Measurements from ENCODE around the gene RPS5. TPM values are rescaled to one million over a fixed set of nuclear protein-coding genes. Genes with fewer than 3 reads are reported as not detected.

RPS5 gene
- total RNA-seq, 1 donor from 2014 or later: 1,209 TPM

DNA sequence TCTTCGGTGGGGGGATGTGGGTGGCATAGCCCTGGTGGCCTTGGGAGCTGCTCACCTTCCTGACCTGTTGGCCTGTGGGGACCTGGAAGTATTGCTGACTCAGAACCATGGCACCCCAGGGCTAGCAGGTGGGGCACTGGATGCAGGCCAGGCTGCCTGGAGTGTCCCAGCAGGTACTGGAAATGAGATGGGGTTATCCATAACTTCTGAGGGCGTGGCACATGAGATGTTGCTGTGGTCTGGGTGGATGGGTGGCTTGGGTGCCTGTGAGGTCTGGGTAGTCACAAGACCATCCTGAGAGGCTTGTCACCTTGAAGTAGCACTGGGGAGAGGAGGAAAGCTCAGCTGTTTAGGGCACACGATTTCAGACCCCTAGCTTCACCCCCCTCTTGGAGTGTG is 7.8 kb downstream of the RPS5 start:
- H3K9me3 Mint-ChIP-seq: no peaks in the 10 kb centered on the region
- TF ChIP-seq, protein P1, sequence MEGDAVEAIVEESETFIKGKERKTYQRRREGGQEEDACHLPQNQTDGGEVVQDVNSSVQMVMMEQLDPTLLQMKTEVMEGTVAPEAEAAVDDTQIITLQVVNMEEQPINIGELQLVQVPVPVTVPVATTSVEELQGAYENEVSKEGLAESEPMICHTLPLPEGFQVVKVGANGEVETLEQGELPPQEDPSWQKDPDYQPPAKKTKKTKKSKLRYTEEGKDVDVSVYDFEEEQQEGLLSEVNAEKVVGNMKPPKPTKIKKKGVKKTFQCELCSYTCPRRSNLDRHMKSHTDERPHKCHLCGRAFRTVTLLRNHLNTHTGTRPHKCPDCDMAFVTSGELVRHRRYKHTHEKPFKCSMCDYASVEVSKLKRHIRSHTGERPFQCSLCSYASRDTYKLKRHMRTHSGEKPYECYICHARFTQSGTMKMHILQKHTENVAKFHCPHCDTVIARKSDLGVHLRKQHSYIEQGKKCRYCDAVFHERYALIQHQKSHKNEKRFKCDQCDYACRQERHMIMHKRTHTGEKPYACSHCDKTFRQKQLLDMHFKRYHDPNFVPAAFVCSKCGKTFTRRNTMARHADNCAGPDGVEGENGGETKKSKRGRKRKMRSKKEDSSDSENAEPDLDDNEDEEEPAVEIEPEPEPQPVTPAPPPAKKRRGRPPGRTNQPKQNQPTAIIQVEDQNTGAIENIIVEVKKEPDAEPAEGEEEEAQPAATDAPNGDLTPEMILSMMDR (conservative IDR thresholded peaks at IDR 0.05): no peak

GRCh38 chr19:58395220-58395978 is 8.3 kb downstream of the RPS5 start, which contains the start of gene RNF225:
Gene RNF225, plus strand, starts transcription at chr19:58395656. Its CDS starts 434 bp downstream, at chr19:58396090.
- H3K27me3 Mint-ChIP-seq (ENCODE audit: low read depth): peaks cover 23% of the 10 kb centered on the region
- no peaks in the 10 kb centered on the region for H3K9me3 Mint-ChIP-seq
- no peak within 1 kb of the TSS for H3K27ac Mint-ChIP-seq (ENCODE audit: unreplicated experiment)
- peak within 1 kb of the TSS; percentile 74 for H3K4me3 Mint-ChIP-seq
- peaks cover 19% of the 10 kb centered on the region for H3K4me1 Mint-ChIP-seq
- H3K36me3 Mint-ChIP-seq (ENCODE audit: low read depth): peaks cover 17% of the 10 kb centered on the region
- TF ChIP-seq, protein P1 (conservative IDR thresholded peaks at IDR 0.05): no peak
- no peak for DNase-seq (ENCODE audit: low read depth, low spot score)

More for the DNA sequence above, 7.8 kb downstream of the RPS5 start:
- H3K27ac Mint-ChIP-seq (ENCODE audit: unreplicated experiment): no peak overlapping the region
- peaks cover 23% of the 10 kb centered on the region for H3K27me3 Mint-ChIP-seq (ENCODE audit: low read depth)
- DNase-seq (ENCODE audit: low read depth, low spot score): no peak
- H3K4me1 Mint-ChIP-seq: peaks cover 15% of the 10 kb centered on the region
- H3K4me3 Mint-ChIP-seq: peak overlapping the region; percentile 71
- peaks cover 17% of the 10 kb centered on the region for H3K36me3 Mint-ChIP-seq (ENCODE audit: low read depth)

GRCh38 chr19:58395979-58396627 is 9.0 kb downstream of the RPS5 start:
- Mint-ChIP-seq H3K4me1 (peaks cover 22% of the 10 kb centered on the region), H3K4me3 (peak overlapping the region; percentile 74), H3K27ac (ENCODE audit: unreplicated experiment) (no peak overlapping the region), H3K9me3 (no peaks in the 10 kb centered on the region), H3K27me3 (ENCODE audit: low read depth) (peaks cover 25% of the 10 kb centered on the region), H3K36me3 (ENCODE audit: low read depth) (peaks cover 14% of the 10 kb centered on the region)
- no peak for DNase-seq (ENCODE audit: low read depth, low spot score)
- TF ChIP-seq, protein P1 (conservative IDR thresholded peaks at IDR 0.05): no peak

- peak overlapping the region; percentile 81 for H3K4me3 Mint-ChIP-seq
- TF ChIP-seq, protein P1 (conservative IDR thresholded peaks at IDR 0.05): no peak
- DNase-seq (ENCODE audit: low read depth, low spot score): no peak
- H3K9me3 Mint-ChIP-seq: no peaks in the 10 kb centered on the region
- peaks cover 27% of the 10 kb centered on the region for H3K27me3 Mint-ChIP-seq (ENCODE audit: low read depth)
- no peak overlapping the region for H3K27ac Mint-ChIP-seq (ENCODE audit: unreplicated experiment)
- H3K36me3 Mint-ChIP-seq (ENCODE audit: low read depth): peaks cover 16% of the 10 kb centered on the region
- H3K4me1 Mint-ChIP-seq: peaks cover 26% of the 10 kb centered on the region
Observed at GRCh38 chr19:58396691-58397532, 9.8 kb downstream of the RPS5 start.

GRCh38 chr19:58397533-58398037 is 10.5 kb downstream of the RPS5 start:
- Mint-ChIP-seq H3K36me3 (ENCODE audit: low read depth) (peaks cover 16% of the 10 kb centered on the region), H3K9me3 (no peaks in the 10 kb centered on the region), H3K27me3 (ENCODE audit: low read depth) (peaks cover 27% of the 10 kb centered on the region), H3K4me1 (peaks cover 26% of the 10 kb centered on the region), H3K4me3 (peak overlapping the region; percentile 81), H3K27ac (ENCODE audit: unreplicated experiment) (no peak overlapping the region)
- no peak for DNase-seq (ENCODE audit: low read depth, low spot score)
- TF ChIP-seq, protein P1 (conservative IDR thresholded peaks at IDR 0.05): no peak

Measured in neural crest cell (in vitro differentiated cells).